GM12891 (cell line): ENCODE data around the gene CRISP2.

ENCODE experiments used
- POLR2A ChIP-seq: IDR thresholded peaks from 2 replicates; pipeline ENCODE4 v1.6.1; 2011; ENCODE audit warnings: low read depth, low read length, control low read depth
- POLR2AphosphoS5 ChIP-seq: IDR thresholded peaks from 2 replicates; pipeline ENCODE4 v1.6.1; 2011; ENCODE audit warnings: low read depth, low read length, control low read depth

DNA sequence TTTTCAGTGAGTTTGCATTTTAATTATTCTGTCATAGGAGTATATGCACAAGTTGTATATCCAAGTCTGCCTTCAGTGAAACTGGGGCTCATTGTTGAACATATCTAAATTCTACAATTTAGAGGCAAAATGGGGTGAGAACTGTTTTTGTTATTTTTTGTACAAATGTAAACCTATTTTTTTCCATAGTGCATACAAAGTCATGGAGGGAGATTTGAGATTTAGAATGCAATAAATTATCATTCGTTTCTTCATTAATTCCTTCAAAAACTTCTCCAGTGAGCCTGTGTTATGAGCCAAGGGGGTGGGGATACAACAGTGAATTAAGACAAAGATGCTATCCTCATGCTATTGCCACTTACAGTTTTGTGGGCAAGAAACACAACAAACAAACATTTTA is 46.9 kb downstream of the CRISP2 start:
- TF ChIP-seq POLR2AphosphoS5 (no peak), POLR2A (no peak)
